ENCODE results near the gene PPM1H. TPM values are rescaled to one million over a fixed set of nuclear protein-coding genes. Genes with fewer than 3 reads are reported as not detected.

PPM1H gene
- total and polyA plus RNA-seq, 2 donors (not counting 1 experiment from before 2014, with no cell fraction given) = 0.01 TPM; not detected in 1

DNA sequence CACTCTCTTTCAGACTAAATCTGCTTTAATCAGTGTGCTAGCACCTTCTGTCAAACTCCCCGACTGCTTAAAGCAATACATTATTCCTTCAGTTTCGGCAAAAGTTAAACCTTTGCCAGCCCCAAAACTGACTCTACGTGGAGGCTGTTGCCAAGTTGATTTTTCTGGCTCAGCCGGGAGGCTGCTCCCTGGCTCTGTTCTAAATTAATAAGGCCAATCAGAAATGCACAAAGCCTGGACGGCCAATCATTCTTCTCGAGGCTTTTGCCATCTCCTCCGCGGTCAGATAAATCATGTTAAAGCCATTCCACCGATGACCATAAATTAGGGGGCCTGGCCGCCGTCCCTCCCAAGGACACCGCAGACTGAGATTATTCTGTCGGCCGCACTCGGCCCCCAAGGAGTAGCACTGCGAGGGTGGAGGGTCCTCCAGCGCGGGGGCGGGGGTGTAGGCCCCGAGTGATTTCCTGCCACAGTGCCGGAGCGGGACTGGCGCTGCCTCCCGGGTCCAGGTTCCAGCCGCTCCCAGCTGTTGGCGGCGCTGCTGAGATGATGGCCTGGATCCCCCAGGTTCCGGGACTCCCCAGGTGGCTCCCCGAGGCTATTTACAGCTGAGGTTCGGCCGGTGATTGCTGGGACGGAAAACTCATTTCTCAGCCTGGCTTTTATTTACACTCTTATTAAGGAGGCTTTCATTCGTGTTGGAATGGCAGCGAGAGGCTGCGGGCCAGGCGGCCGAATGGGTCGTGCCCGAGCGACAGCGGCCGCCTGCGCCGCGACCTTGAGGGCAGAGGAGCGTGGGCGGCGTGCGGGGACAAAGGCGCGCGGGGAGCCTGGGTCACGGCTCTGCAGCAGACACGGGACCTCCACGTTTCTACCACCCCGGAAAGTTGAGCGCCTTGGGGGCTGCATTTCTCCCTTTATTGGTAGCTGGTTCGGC, 303.2 kb downstream of the PPM1H start:
- peaks cover 0 to 43% (median 39%) of the 10 kb centered on the region in 4 experiments for H3K27me3 ChIP-seq (replicated peaks in 1 of 4; ENCODE audit: control extremely low read depth in 1 of 4, control insufficient read depth in 3 of 4, insufficient read depth in 4 of 4, low read length in 3 of 4)
- H3K9ac ChIP-seq (ENCODE audit: low read length) = peak overlapping the region; percentile 52
- DNase-seq (peak; percentile 57), ATAC-seq (ENCODE audit: low read depth) (peak; percentile 63)
- TF ChIP-seq, protein P1, sequence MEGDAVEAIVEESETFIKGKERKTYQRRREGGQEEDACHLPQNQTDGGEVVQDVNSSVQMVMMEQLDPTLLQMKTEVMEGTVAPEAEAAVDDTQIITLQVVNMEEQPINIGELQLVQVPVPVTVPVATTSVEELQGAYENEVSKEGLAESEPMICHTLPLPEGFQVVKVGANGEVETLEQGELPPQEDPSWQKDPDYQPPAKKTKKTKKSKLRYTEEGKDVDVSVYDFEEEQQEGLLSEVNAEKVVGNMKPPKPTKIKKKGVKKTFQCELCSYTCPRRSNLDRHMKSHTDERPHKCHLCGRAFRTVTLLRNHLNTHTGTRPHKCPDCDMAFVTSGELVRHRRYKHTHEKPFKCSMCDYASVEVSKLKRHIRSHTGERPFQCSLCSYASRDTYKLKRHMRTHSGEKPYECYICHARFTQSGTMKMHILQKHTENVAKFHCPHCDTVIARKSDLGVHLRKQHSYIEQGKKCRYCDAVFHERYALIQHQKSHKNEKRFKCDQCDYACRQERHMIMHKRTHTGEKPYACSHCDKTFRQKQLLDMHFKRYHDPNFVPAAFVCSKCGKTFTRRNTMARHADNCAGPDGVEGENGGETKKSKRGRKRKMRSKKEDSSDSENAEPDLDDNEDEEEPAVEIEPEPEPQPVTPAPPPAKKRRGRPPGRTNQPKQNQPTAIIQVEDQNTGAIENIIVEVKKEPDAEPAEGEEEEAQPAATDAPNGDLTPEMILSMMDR (IDR thresholded peaks at IDR 0.05) = no peak
- no peak for TF ChIP-seq EZH2 (IDR thresholded peaks at IDR 0.05; ENCODE audit: borderline replicate concordance, insufficient read depth, low read depth, low read length, poor library complexity, severe bottlenecking)
- Mint-ChIP-seq H3K27ac (no peak overlapping the region), H3K4me1 (peaks cover 14% of the 10 kb centered on the region), H3K27me3 (peaks cover 83% of the 10 kb centered on the region), H3K9me3 (ENCODE audit: insufficient read depth) (no peaks in the 10 kb centered on the region), H3K4me3 (peak overlapping the region; percentile 89)
- H4K20me1 ChIP-seq (ENCODE audit: control insufficient read depth, insufficient read depth, low read length, poor library complexity, severe bottlenecking) = no peaks in the 10 kb centered on the region
- no peak overlapping the region for H3K27ac ChIP-seq (ENCODE audit: low read length in 2 of 2)
- CTCF ChIA-PET = interaction anchor here (1.5 kb wide), 1 partner anchor 28 kb away, joined by 4 read pairs; no protein-coding TSS in a partner anchor
- H3K4me3 ChIP-seq (ENCODE audit: control extremely low read depth in 1 of 5, extremely low read depth in 1 of 5, insufficient read depth in 1 of 5, low read depth in 2 of 5, low read length in 4 of 5) = peak overlapping the region; percentile 36 to 60 (median 53)
- no peaks in the 10 kb centered on the region for H3K79me2 ChIP-seq (ENCODE audit: control insufficient read depth, insufficient read depth, low read length)
- H3K4me1 ChIP-seq (ENCODE audit: control insufficient read depth in 2 of 2, insufficient read depth in 2 of 2, low read length in 2 of 2) = peaks cover 18 to 19% of the 10 kb centered on the region in 2 donors
- no peaks in the 10 kb centered on the region for H3K36me3 ChIP-seq (replicated peaks in 1 of 2; ENCODE audit: control extremely low read depth in 1 of 2, control insufficient read depth in 1 of 2, extremely low read depth in 1 of 2, insufficient read depth in 2 of 2, low read length in 1 of 2)
- H2AFZ ChIP-seq (ENCODE audit: insufficient read depth, low read depth, low read length, poor library complexity, severe bottlenecking) = peak overlapping the region; percentile 67
- no peaks in the 10 kb centered on the region for H3K9me3 ChIP-seq (ENCODE audit: control extremely low read depth in 1 of 3, control insufficient read depth in 2 of 3, insufficient read depth in 1 of 3, low read length in 2 of 3)
- WGBS (ENCODE audit: insufficient coverage) = 4% methylated on average over 54 of the region's 58 CpGs
- H3K4me2 ChIP-seq (replicated peaks; ENCODE audit: low read depth, low read length, poor library complexity, severe bottlenecking) = peak overlapping the region; percentile 80
- POLR2A ChIA-PET = no interaction called here
- intact Hi-C loops (cut with micrococcal nuclease) = loop anchor here (2.0 kb wide), 1 partner anchor 29 kb away; no protein-coding TSS in a partner anchor

All from B cell (primary cell).